ENCODE data around the gene ZNF426. TPM values are rescaled to one million over a fixed set of nuclear protein-coding genes. Genes with fewer than 3 reads are reported as not detected.
"Not testable (repeated sequence)": the region's sequence is repeated elsewhere in the genome, so short reads cannot be mapped to it uniquely, and the experiment has no call there.

The ZNF426 gene
- total RNA-seq, 1 donor: 28.2 TPM

- H2AFZ ChIP-seq (ENCODE audit: low read length): no peak overlapping the region
- H3K27ac ChIP-seq (ENCODE audit: low read depth, low read length): no peak overlapping the region
- H3K9me3 ChIP-seq (ENCODE audit: low read depth, low read length): no peaks in the 10 kb centered on the region
- TF ChIP-seq, protein P1, sequence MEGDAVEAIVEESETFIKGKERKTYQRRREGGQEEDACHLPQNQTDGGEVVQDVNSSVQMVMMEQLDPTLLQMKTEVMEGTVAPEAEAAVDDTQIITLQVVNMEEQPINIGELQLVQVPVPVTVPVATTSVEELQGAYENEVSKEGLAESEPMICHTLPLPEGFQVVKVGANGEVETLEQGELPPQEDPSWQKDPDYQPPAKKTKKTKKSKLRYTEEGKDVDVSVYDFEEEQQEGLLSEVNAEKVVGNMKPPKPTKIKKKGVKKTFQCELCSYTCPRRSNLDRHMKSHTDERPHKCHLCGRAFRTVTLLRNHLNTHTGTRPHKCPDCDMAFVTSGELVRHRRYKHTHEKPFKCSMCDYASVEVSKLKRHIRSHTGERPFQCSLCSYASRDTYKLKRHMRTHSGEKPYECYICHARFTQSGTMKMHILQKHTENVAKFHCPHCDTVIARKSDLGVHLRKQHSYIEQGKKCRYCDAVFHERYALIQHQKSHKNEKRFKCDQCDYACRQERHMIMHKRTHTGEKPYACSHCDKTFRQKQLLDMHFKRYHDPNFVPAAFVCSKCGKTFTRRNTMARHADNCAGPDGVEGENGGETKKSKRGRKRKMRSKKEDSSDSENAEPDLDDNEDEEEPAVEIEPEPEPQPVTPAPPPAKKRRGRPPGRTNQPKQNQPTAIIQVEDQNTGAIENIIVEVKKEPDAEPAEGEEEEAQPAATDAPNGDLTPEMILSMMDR (IDR thresholded peaks at IDR 0.05; ENCODE audit: extremely low read depth, low read depth, low read length): no peak
- no peaks in the 10 kb centered on the region for H3K36me3 ChIP-seq (ENCODE audit: insufficient read depth, low read length)
- no peaks in the 10 kb centered on the region for H3K27me3 ChIP-seq (ENCODE audit: insufficient read depth, low read length)
- no peaks in the 10 kb centered on the region for H4K20me1 ChIP-seq (ENCODE audit: insufficient read depth, low read length)
- no peak overlapping the region for H3K4me2 ChIP-seq (ENCODE audit: insufficient read depth, low read length)
- no peaks in the 10 kb centered on the region for H3K4me1 ChIP-seq (ENCODE audit: insufficient read depth, low read length)
- H3K79me2 ChIP-seq (ENCODE audit: insufficient read depth, low read length): no peaks in the 10 kb centered on the region
- no peak for DNase-seq (ENCODE audit: insufficient read length, low spot score, missing footprints)
- H3K4me3 ChIP-seq (ENCODE audit: insufficient read depth, low read length): no peak overlapping the region
These were observed 14.3 kb upstream of the ZNF426 start for GRCh38 chr19:9552536-9553274.

DNA sequence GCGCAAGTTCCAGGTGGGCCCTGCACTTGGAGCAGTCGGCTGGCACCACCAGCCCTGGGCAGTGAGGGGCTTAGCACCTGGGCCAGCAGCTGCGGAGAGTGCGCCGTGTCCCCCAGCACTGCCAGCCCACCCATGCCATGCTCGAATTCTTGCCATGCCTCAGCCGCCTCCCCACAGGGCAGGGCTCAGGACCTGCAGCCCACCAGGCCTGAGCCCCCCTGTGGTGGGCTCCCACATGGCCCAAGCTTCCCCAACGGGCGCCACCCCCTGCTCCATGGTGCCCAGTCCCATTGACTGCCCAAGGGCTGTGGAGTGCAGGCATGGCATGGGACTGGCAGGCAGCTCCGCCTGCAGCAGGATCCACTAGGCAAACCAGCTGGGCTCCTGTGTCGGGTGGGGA, 9.4 kb upstream of the ZNF426 start:
- H3K4me2 ChIP-seq (ENCODE audit: insufficient read depth, low read length): no peak overlapping the region
- no peaks in the 10 kb centered on the region for H3K36me3 ChIP-seq (ENCODE audit: insufficient read depth, low read length)
- no peak overlapping the region for H3K27ac ChIP-seq (ENCODE audit: low read depth, low read length)
- H3K4me3 ChIP-seq (ENCODE audit: insufficient read depth, low read length): no peak overlapping the region
- DNase-seq (ENCODE audit: insufficient read length, low spot score, missing footprints): no peak
- H3K9me3 ChIP-seq (ENCODE audit: low read depth, low read length): no peaks in the 10 kb centered on the region
- no peak overlapping the region for H2AFZ ChIP-seq (ENCODE audit: low read length)
- H4K20me1 ChIP-seq (ENCODE audit: insufficient read depth, low read length): no peaks in the 10 kb centered on the region
- H3K27me3 ChIP-seq (ENCODE audit: insufficient read depth, low read length): no peaks in the 10 kb centered on the region
- no peaks in the 10 kb centered on the region for H3K79me2 ChIP-seq (ENCODE audit: insufficient read depth, low read length)
- TF ChIP-seq, protein P1 (IDR thresholded peaks at IDR 0.05; ENCODE audit: extremely low read depth, low read depth, low read length): no peak
- no peaks in the 10 kb centered on the region for H3K4me1 ChIP-seq (ENCODE audit: insufficient read depth, low read length)

GRCh38 chr19:9541281-9541680, 2.8 kb upstream of the ZNF426 start:
- not testable (repeated sequence) for DNase-seq (ENCODE audit: insufficient read length, low spot score, missing footprints); H3K27ac ChIP-seq (ENCODE audit: low read depth, low read length); H3K4me3 ChIP-seq (ENCODE audit: insufficient read depth, low read length); H3K4me2 ChIP-seq (ENCODE audit: insufficient read depth, low read length); H3K36me3 ChIP-seq (ENCODE audit: insufficient read depth, low read length); H4K20me1 ChIP-seq (ENCODE audit: insufficient read depth, low read length); H3K27me3 ChIP-seq (ENCODE audit: insufficient read depth, low read length); H2AFZ ChIP-seq (ENCODE audit: low read length); H3K4me1 ChIP-seq (ENCODE audit: insufficient read depth, low read length); H3K9me3 ChIP-seq (ENCODE audit: low read depth, low read length)
- H3K79me2 ChIP-seq (ENCODE audit: insufficient read depth, low read length): peaks cover 21% of the 10 kb centered on the region

GRCh38 chr19:9539921-9540320, 1.5 kb upstream of the ZNF426 start:
- Histone ChIP-seq H3K79me2 (ENCODE audit: insufficient read depth, low read length) (peaks cover 28% of the 10 kb centered on the region), H3K36me3 (ENCODE audit: insufficient read depth, low read length) (peaks cover 16% of the 10 kb centered on the region)
- H3K4me1 ChIP-seq (ENCODE audit: insufficient read depth, low read length); H3K4me3 ChIP-seq (ENCODE audit: insufficient read depth, low read length); H3K9me3 ChIP-seq (ENCODE audit: low read depth, low read length); H2AFZ ChIP-seq (ENCODE audit: low read length); DNase-seq (ENCODE audit: insufficient read length, low spot score, missing footprints); H3K4me2 ChIP-seq (ENCODE audit: insufficient read depth, low read length); H3K27me3 ChIP-seq (ENCODE audit: insufficient read depth, low read length); H4K20me1 ChIP-seq (ENCODE audit: insufficient read depth, low read length); H3K27ac ChIP-seq (ENCODE audit: low read depth, low read length): not testable (repeated sequence)

DNA sequence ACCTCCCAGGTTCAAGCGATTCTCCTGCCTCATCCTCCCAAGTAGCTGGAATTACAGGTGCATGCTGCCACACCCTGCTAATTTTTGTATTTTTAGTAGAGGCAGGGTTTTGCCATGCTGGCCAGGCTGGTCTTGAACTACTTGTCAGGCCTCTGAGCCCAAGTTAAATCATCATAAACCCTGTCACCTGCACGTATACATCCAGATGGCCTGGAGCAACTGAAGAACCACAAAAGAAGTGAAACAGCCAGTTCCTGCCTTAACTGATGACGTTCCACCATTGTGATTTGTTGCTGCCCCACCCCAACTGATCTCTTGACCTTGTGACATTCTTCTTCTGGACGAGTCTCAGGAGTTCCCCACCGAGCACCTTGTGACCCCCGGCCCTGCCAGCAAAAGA, 756 bp upstream of the ZNF426 start:
- not testable (repeated sequence) for H3K4me3 ChIP-seq (ENCODE audit: insufficient read depth, low read length); H4K20me1 ChIP-seq (ENCODE audit: insufficient read depth, low read length); DNase-seq (ENCODE audit: insufficient read length, low spot score, missing footprints); H3K9me3 ChIP-seq (ENCODE audit: low read depth, low read length); H3K4me1 ChIP-seq (ENCODE audit: insufficient read depth, low read length); H3K27me3 ChIP-seq (ENCODE audit: insufficient read depth, low read length)
- Histone ChIP-seq H3K79me2 (ENCODE audit: insufficient read depth, low read length) (peaks cover 28% of the 10 kb centered on the region), H3K36me3 (ENCODE audit: insufficient read depth, low read length) (peaks cover 23% of the 10 kb centered on the region), H3K4me2 (ENCODE audit: insufficient read depth, low read length) (peak overlapping the region; percentile 90), H3K27ac (ENCODE audit: low read depth, low read length) (peak overlapping the region; percentile 92), H2AFZ (ENCODE audit: low read length) (peak overlapping the region; percentile 99)

Measured in osteoblast (primary cell).